Measurements from ENCODE around the gene MCRIP1.

- TF ChIP-seq SMAD1 (IDR thresholded peaks at IDR 0.05; ENCODE audit: low read depth, partially characterized antibody) (no peak), NR2F1 (conservative IDR thresholded peaks at IDR 0.05) (no peak), MTA2 (IDR thresholded peaks at IDR 0.05; ENCODE audit: low read depth) (no peak), RFX5 (IDR thresholded peaks at IDR 0.05; ENCODE audit: low read depth, low read length) (no peak), EP300 (IDR thresholded peaks at IDR 0.05; ENCODE audit: borderline replicate concordance in 1 of 2, control insufficient read depth in 1 of 2, low read depth in 2 of 2, low read length in 2 of 2) (no peak), CTCF (IDR thresholded peaks at IDR 0.05 in 2 of 3, conservative IDR thresholded peaks at IDR 0.05 in 1 of 3; ENCODE audit: control insufficient read depth in 2 of 3, extremely low read depth in 1 of 3, insufficient read depth in 1 of 3, low read depth in 3 of 3, low read length in 3 of 3) (no peak), SPI1 (IDR thresholded peaks at IDR 0.05; ENCODE audit: borderline replicate concordance, insufficient read depth, low read depth, low read length) (no peak), NR2C2 (IDR thresholded peaks at IDR 0.05; ENCODE audit: borderline replicate concordance, control insufficient read depth, insufficient read length, low read depth) (no peak), ATF3 (IDR thresholded peaks at IDR 0.05; ENCODE audit: borderline replicate concordance, extremely low read depth, low read depth, low read length) (no peak), MAX (IDR thresholded peaks at IDR 0.05; ENCODE audit: low read depth, low read length) (no peak), FOXK2 (IDR thresholded peaks at IDR 0.05) (no peak), EZH2 (IDR thresholded peaks at IDR 0.05; ENCODE audit: borderline replicate concordance, control insufficient read depth, low read depth, low read length) (no peak), JUND (IDR thresholded peaks at IDR 0.05; ENCODE audit: low read depth, low read length) (no peak)
These were observed 25.3 kb upstream of the MCRIP1 start for GRCh38 chr17:81858170-81858966.
